ENCODE measurements around the gene ACSS1.

Gene ACSS1

DNA sequence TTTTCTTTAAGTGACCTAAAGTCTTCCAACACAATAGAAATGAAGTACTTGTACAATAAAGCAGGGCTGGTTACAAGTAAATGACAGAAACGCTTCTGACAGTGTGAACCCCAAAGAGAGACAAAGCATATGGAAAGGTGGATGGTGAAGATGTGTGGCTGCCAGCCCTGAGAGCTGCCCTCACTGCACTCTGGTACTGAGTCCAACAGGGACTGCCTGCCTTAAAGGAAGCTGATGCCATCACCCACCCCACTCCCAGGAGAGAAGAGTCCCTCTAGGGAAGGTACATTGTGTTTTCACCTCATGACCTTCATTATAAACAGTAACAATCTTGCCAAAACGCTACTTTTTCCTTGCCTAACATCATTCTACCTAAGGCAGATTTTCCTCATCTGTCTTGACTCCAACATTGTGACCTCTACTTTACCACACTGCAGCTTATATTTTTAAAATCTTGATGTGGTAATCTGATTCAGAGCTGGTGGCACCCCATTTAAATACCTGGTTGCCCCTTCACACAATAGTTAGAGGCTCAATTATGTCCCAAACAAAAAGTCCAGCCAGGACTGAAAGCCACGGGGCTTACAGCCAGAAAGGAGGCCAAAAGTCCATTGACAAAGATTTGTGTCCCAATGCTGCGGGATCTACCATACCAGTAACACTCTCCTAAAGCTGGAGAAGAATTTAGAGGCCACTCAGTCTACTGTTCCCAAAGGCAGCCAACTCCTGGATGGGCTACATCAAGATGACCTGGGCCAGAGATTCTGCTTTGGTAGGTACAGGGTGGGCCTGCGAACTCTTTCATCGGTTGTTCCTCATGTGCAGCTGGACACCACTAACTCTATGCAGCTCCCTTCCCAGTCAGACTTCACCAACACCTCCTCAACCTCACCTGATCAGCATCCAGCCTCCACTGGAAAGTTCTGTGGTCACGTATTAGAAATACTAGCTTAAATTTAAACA is 69.8 kb downstream of the ACSS1 start:
- TF ChIP-seq, protein P1, sequence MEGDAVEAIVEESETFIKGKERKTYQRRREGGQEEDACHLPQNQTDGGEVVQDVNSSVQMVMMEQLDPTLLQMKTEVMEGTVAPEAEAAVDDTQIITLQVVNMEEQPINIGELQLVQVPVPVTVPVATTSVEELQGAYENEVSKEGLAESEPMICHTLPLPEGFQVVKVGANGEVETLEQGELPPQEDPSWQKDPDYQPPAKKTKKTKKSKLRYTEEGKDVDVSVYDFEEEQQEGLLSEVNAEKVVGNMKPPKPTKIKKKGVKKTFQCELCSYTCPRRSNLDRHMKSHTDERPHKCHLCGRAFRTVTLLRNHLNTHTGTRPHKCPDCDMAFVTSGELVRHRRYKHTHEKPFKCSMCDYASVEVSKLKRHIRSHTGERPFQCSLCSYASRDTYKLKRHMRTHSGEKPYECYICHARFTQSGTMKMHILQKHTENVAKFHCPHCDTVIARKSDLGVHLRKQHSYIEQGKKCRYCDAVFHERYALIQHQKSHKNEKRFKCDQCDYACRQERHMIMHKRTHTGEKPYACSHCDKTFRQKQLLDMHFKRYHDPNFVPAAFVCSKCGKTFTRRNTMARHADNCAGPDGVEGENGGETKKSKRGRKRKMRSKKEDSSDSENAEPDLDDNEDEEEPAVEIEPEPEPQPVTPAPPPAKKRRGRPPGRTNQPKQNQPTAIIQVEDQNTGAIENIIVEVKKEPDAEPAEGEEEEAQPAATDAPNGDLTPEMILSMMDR (conservative IDR thresholded peaks at IDR 0.05; ENCODE audit: low read depth, low read length): no peak
- no peak overlapping the region for H3K4me3 ChIP-seq (ENCODE audit: low read depth, low read length)
- no peak for DNase-seq (ENCODE audit: low read depth)

DNA sequence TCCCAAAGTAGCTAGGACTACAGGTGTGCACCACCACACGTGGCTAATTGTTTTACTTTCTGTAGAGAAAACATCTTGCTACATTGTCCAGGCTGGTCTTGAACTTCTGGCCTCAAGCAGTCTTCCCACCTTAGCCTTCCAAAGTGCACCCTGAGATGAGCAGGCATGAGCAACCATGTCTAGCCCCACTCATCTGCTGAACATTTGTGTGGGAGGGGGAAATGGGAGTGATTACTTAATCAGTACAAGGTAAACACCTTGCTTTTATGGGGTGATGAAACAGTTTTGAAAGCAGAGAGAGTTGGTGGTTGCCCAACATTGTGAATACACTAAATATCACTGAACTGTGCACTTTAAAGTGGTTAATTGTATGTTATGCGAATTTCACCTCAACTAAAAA is 70.7 kb downstream of the ACSS1 start:
- TF ChIP-seq, protein P1 (conservative IDR thresholded peaks at IDR 0.05; ENCODE audit: low read depth, low read length): no peak
- no peak overlapping the region for H3K4me3 ChIP-seq (ENCODE audit: low read depth, low read length)
- no peak for DNase-seq (ENCODE audit: low read depth)

DNA sequence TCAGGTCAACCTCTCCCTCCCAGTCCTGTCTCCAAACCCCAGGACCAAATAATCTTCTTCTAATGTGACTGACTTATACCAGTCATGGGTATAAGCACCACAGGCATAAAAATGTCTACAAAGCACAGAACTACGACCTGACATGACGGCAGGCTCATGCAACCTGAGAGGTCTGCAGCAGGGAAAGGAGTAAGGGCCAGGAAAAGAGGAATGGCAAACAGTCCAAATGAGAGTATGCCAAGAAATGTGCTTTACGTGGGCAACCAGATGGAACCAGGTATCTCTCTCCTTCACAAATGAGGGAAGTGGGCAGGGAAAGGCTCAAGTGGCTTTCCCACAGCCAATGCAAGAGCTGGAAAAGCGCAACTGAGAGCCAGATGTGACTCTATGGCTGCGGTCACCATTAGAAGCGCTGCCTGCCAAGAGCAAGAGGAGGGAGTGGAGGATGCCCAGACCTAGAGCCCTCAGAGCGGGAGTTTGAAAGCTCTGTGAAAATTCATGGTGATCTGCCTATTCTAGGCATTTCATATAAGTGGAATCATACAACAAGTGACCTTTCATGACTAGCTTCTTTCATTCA is 71.4 kb downstream of the ACSS1 start:
- no peak overlapping the region for H3K4me3 ChIP-seq (ENCODE audit: low read depth, low read length)
- TF ChIP-seq, protein P1 (conservative IDR thresholded peaks at IDR 0.05; ENCODE audit: low read depth, low read length): no peak
- no peak for DNase-seq (ENCODE audit: low read depth)

DNA sequence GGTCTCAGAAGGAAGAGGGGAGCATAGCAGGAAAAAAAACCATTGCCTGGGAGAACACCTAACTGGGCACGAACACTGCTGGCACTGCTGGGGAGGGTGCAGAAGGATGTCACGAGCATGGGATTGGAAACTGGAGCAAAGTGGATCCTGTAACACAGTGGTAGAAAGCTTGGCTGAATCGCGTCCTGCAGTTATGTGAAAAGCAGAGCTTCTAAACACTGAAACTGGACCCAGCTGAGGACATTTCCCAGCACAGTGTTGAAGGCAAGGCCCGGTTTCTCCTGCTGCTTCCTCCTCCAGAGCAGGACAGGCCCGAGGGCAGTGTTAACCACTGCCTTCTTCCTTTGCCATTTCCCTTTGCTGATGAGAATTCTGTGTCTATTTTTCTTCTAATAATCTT is 72.1 kb downstream of the ACSS1 start:
- no peak overlapping the region for H3K4me3 ChIP-seq (ENCODE audit: low read depth, low read length)
- TF ChIP-seq, protein P1 (conservative IDR thresholded peaks at IDR 0.05; ENCODE audit: low read depth, low read length): no peak
- no peak for DNase-seq (ENCODE audit: low read depth)

DNA sequence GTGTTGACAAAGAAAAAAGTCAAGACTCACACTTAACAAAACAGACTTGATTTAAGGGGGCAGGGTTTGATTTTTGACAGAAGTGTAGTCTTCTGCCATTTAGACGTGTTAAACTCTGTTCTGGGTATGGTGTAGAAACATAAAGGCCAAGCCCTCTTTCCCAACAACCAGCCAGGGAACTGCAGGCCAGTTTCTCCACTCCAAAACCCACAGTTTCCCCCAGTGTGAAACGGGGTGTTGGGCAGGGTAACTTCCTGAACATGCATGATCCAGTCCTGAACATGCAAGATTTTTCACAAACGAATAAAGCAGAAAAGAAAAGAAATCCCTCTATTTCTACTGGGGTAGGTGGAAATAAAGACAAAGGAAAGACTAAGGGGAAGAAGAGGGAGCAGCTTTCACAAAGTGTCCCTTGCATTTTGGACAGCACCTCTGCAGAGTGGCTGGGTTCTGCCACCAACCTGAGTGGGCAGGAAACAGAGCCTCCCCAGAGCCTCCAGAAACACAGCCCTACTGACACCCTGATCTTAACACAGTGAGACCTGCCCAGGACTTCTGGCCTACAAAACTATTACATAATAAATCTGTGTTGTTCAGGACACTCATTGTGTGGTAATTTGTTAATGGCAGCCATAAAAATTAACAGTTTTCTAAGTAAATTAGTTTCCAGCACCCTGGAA is 72.8 kb downstream of the ACSS1 start:
- H3K4me3 ChIP-seq (ENCODE audit: low read depth, low read length): no peak overlapping the region
- TF ChIP-seq, protein P1 (conservative IDR thresholded peaks at IDR 0.05; ENCODE audit: low read depth, low read length): no peak
- DNase-seq (ENCODE audit: low read depth): no peak

DNA sequence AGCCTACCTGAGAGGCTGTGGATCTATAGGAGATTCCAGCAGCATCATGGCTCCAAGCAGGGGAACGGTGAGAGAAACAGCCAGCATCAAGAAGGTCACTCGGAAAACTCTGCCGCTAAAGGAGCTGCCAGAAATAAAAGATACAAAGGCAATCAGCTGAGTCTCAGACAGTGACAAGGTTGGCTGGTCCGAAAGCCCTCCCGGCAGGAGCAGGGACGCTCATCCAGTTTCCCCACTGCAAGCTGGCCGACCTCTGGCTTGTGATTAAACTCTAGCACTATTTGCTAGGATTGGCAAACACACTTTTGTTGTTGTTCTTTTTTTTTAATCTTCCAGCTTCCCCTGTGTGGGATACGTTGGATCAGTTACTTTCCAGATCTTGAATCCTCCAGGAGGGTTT is 74.0 kb downstream of the ACSS1 start:
- TF ChIP-seq, protein P1 (conservative IDR thresholded peaks at IDR 0.05; ENCODE audit: low read depth, low read length): no peak
- no peak for DNase-seq (ENCODE audit: low read depth)
- H3K4me3 ChIP-seq (ENCODE audit: low read depth, low read length): no peak overlapping the region

Data from choroid plexus epithelial cell (primary cell).